Fibroblast of lung (primary cell): Measurements from ENCODE around the gene SH3D19.

Experiments
- EZH2 ChIP-seq: IDR thresholded peaks from 2 replicates; pipeline ENCODE4 v1.5.1; 2012; ENCODE audit warnings: low read length, control low read depth, mild to moderate bottlenecking; ENCODE audit errors: missing control alignments
- TF ChIP-seq, protein P1 (sequence below), 2 donors: IDR thresholded peaks in 1 of 2; conservative IDR thresholded peaks in 1 of 2; 1 replicate in 1 of 2; 2 replicates in 1 of 2; pipeline ENCODE4 v1.5.1; 2011 to 2012; ENCODE audit warnings: low read length in 2 of 2, control low read depth in 1 of 2, inconsistent platforms in 1 of 2, low read depth in 1 of 2, mild to moderate bottlenecking in 1 of 2

DNA sequence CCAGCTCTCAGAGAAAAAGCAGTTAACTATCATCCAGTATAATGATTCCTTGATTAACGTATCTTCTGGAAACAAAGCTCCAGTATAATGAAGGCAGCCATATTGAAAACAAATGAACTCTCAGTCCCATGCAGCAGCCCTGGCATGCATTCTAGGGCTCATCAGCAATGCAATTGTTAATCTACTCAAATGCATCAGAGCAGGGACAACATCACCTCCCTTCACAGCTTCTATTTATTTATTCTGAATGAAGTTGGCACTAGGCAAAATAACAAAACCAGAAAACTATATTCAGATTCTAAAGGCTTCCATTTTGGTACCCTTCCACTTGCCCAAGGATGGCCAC lies 11.4 kb downstream of the SH3D19 start:
- TF ChIP-seq, protein P1, sequence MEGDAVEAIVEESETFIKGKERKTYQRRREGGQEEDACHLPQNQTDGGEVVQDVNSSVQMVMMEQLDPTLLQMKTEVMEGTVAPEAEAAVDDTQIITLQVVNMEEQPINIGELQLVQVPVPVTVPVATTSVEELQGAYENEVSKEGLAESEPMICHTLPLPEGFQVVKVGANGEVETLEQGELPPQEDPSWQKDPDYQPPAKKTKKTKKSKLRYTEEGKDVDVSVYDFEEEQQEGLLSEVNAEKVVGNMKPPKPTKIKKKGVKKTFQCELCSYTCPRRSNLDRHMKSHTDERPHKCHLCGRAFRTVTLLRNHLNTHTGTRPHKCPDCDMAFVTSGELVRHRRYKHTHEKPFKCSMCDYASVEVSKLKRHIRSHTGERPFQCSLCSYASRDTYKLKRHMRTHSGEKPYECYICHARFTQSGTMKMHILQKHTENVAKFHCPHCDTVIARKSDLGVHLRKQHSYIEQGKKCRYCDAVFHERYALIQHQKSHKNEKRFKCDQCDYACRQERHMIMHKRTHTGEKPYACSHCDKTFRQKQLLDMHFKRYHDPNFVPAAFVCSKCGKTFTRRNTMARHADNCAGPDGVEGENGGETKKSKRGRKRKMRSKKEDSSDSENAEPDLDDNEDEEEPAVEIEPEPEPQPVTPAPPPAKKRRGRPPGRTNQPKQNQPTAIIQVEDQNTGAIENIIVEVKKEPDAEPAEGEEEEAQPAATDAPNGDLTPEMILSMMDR (conservative IDR thresholded peaks at IDR 0.05 in 1 of 2, IDR thresholded peaks at IDR 0.05 in 1 of 2; ENCODE audit: low read depth in 1 of 2, low read length in 2 of 2) = no peak
- no peak for TF ChIP-seq EZH2
